Colon (tissue), 2 donors: ENCODE measurements around the gene COL18A1.

Source experiments
- FAIRE-seq: peaks from 2 replicates; lab custom pipeline; 2012; peaks lifted over from hg19 to GRCh38; lab: Jason Lieb, UNC
- donor health status: control.
- donor health status: control.

The COL18A1 gene

DNA sequence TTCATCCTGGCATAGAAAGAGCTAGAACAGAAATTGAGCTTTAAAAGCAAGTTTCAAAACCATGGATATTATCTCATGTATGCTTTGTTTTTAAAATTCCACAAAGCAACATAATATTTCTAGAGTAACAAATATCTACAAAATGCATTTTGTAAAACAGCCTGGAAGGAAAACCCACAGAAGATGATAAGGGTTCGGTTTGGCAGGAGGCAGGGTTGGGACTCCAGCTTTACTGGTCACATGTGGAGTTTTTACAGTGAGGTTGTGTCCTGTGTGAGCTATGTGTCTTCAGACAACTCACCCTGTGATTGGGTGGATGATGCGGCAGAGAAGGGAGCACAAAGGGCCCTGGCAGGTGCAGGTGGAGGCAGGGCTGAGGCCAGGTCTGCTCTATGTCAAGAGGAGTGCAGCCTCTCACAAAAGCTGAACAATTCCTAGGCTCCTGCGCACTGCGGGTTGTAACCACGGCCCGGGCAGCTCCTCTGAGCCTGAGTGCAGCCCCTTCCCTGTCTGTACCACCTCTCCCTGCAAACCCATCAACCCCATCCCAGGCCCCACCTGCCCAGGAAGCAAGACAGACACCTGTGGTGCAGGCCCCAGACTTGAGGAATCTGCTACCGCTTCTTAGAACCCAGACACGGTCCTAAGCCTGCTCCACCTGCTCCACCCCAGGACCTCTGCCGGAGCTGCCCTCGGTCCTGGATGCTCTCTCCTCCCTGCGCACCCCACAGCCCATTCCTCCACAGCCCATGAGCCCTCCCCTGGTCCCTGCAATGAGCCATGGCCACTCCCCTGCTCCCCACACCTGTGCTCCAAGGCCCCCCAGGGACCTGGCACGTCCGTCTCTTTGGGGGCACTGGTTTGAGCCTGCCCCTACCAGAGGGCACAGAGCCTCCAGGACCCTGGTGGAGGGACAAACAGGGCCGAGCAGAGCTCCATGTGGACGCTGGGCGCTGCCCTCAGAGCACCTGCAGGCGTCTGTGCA, 2.8 kb upstream of the COL18A1 start:
- no peak for FAIRE-seq

- no peak for FAIRE-seq
Observed at GRCh38 chr21:45403133-45403824, 1.7 kb upstream of the COL18A1 start.

GRCh38 chr21:45403825-45404729, 888 bp upstream of the COL18A1 start:
- FAIRE-seq: no peak

GRCh38 chr21:45405271-45405818, 380 bp downstream of the COL18A1 start:
- no peak for FAIRE-seq

DNA sequence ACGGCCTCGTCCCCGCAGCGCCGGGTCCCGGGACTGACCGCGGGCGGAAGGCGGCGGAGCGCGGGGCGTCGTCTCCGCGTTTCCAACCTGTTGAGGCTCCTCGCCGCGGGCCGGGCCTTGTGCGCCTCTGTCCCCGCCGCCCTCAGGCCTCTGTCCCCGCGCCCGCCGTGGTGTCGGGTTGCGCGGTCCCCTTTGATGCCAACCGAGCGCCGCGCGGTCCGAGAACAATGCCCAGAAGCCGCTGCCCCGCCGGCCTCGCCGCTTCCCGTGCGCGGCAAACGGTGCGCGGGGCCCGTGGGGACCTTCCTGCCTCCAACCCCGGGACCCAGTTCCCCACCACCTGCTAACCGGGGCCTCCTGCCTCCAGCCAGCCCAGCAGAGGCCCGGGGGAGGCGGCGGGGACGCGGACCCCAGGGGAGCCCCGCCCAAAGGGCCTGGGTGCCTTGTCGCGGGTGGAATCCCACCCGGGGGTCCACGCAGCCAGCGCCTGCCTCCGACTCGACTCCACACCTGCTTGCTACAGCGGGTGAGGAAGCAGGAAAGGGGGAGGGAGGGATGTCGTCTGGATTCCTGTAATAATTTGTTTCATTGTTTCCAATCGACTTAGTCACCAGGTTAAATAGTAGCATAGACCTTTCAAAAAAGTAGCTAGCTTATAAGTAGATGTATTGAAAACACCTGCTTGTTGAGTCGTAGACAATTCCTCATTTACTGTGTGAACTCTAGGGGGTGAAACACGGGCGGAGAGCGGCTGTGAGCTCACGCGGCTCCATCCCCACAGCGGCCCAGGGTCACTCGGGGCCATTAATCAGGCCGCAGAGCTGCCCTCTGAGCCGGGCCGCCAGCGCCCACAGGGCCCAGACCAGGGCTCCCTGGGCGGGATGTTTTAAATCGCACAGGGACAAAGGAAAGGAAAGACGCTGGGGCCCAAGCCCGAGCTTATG, 1.1 kb downstream of the COL18A1 start:
- FAIRE-seq: no peak

GRCh38 chr21:45406801-45407628, 2.0 kb downstream of the COL18A1 start:
- no peak for FAIRE-seq

GRCh38 chr21:45407629-45408247, 2.8 kb downstream of the COL18A1 start:
- FAIRE-seq: no peak

GRCh38 chr21:45408271-45408791, 3.4 kb downstream of the COL18A1 start:
- no peak for FAIRE-seq

DNA sequence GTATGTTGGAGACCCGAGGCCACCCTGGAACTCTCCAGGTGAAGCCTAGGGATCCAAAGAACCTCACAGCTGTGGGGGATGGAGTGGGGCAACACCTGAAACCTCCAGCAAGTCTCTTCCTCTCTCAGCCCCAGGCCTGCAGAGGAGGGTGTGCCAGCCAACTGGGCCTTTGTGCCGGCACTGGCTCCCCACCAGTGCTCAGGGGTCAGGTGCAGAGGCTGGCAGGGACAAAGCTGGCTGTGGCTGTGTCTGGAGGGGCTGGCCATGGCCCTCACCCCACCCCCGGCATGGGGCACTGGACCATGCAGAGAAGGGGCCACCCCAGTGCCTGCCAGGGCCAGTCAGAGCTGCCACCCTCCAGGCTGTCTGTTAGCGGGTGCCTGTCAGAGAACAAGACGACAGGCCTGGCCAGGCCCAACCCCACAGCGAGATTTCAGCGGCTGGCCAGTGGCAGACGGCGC, 3.9 kb downstream of the COL18A1 start:
- no peak for FAIRE-seq

GRCh38 chr21:45409466-45410150, 4.6 kb downstream of the COL18A1 start:
- no peak for FAIRE-seq

DNA sequence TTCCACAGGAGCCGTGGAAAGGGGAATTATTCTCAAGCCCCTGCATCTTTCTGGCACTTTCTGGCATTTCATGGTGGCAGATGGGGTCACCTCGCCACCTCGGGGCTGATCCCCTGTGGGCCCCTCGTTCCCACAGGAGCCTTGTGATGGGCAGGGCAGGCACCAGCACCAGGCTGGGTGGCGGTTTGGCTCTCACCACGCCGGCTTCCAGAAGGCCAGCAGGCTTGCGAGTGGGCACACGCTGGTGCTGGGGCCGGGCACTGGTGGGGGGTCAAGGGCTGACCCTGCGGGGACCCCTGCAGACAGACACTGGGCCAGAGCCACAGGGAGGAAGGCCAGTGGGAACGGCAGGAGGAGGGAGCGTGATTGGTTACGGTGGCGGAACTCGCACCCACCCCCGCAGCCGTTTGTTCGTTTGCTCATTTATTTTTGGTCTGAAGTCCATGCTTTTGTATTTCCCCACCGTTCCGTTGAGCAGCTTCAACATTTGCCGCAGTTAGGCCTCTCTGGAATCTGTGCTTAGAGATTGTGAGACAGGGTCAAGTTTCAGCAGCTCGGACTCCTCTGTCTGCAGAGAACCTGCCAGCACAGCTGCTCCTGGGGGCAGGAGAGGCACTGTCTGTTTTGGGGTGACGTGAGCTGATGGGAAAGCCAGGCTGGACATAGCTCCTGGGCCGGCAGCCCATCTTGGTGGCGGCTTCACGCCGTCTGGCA, 5.3 kb downstream of the COL18A1 start:
- FAIRE-seq: no peak

- no peak for FAIRE-seq
Observed at GRCh38 chr21:45410865-45411809, 6.2 kb downstream of the COL18A1 start.

- no peak for FAIRE-seq
Observed at GRCh38 chr21:45411810-45412206, 6.8 kb downstream of the COL18A1 start.

DNA sequence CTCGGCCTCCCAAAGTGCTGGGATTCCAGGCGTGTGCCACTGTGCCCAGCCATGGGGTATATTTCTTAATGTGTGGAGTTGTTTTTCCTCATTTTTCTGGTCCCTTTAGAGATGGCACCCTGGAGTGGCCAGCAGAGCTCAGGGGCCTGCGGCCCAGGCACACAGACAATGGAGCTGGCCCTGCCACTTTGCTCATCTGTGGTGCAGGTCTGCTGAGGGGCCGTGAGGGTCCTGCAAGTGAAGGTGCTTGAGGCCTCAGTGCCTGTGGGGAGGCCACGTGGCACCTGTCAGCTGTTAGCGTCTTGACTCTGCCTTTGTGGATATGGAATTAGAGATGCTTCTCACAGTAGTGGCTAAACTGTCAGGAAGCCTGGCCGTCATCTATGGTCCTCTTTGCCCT, 7.5 kb downstream of the COL18A1 start:
- no peak for FAIRE-seq

- FAIRE-seq: no peak
Observed at GRCh38 chr21:45412909-45413611, 8.1 kb downstream of the COL18A1 start.

GRCh38 chr21:45413922-45414321, 9.0 kb downstream of the COL18A1 start:
- no peak for FAIRE-seq
